ENCODE results near the gene CCL22. TPM values are rescaled to one million over a fixed set of nuclear protein-coding genes. Genes with fewer than 3 reads are reported as not detected.

The CCL22 gene, protein sequence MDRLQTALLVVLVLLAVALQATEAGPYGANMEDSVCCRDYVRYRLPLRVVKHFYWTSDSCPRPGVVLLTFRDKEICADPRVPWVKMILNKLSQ
- polyA plus RNA-seq, result not detected

- Mint-ChIP-seq H3K36me3 (no peaks in the 10 kb centered on the region), H3K4me3 (no peak within 1 kb of the TSS), H3K27me3 (ENCODE audit: low read depth in 3 of 3) (peaks cover 2 to 4% (median 3%) of the 10 kb centered on the region in 3 donors), H3K27ac (no peak within 1 kb of the TSS), H3K4me1 (no peaks in the 10 kb centered on the region), H3K9me3 (no peaks in the 10 kb centered on the region)
- no peak for DNase-seq
These were observed at the start of gene CCL22 for GRCh38 chr16:57358527-57359095. TSS of gene CCL22 (plus strand) at chr16:57358783. CDS start at chr16:57358817, 34 bp downstream.

DNA sequence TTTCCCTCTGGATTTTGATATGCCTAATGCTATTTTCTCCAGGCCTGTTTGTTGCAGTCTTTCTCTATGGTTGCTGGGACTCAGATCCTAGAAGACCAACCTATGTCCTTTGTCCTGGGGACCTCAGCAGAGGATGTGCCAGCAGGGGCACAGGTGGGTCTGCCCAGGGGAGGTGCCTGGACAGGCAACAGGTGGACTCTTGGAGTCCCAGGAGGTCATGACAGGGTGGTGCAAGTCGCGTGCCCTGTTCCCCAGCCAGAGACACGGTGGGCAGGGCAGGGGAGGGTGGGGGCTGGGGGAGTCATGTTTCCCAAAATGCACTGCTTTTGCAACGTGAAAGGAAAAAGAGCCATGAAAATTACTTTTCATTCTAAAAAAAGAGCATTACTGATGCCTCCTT lies 47.8 kb upstream of the CCL22 start:
- Mint-ChIP-seq H3K27ac (no peak overlapping the region), H3K4me1 (peaks cover 0 to 1% of the 10 kb centered on the region in 2 donors), H3K36me3 (no peaks in the 10 kb centered on the region), H3K27me3 (ENCODE audit: low read depth in 3 of 3) (peaks cover 0 to 9% (median 3%) of the 10 kb centered on the region in 3 donors), H3K9me3 (no peaks in the 10 kb centered on the region), H3K4me3 (no peak overlapping the region)
- no peak for DNase-seq

DNA sequence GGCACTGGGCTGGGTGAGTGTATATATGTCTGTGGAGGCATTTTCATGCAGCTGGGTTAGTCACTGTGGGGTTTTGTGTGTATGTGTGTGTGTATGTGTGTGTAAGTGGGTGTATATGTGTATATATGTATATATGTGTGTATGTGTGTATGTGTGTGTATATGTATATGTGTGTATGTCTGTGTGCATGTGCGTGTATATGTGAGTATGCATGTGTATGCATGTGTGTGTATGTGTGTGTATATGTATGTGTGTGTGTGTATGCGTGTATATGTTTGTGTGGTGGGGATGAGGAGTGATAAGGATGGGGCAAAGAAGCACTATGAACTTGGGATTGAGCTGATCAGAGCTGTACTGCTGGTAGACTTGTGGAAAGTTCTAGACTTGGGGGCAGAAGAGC lies 45.1 kb upstream of the CCL22 start:
- H3K27ac Mint-ChIP-seq, result no peak overlapping the region
- DNase-seq, result no peak
- no peaks in the 10 kb centered on the region for H3K36me3 Mint-ChIP-seq
- H3K4me1 Mint-ChIP-seq, result peaks cover 0 to 1% of the 10 kb centered on the region in 2 donors
- H3K9me3 Mint-ChIP-seq, result no peaks in the 10 kb centered on the region
- no peak overlapping the region for H3K4me3 Mint-ChIP-seq
- peaks cover 1 to 6% (median 2%) of the 10 kb centered on the region in 3 donors for H3K27me3 Mint-ChIP-seq (ENCODE audit: low read depth in 3 of 3)

GRCh38 chr16:57314161-57314785 lies 44.3 kb upstream of the CCL22 start:
- Mint-ChIP-seq H3K27me3 (ENCODE audit: low read depth in 3 of 3) (peaks cover 1 to 6% (median 2%) of the 10 kb centered on the region in 3 donors), H3K4me3 (no peak overlapping the region), H3K36me3 (no peaks in the 10 kb centered on the region), H3K4me1 (peaks cover 0 to 1% of the 10 kb centered on the region in 2 donors), H3K27ac (peak overlapping the region in 1 of 6 donors; percentile 40), H3K9me3 (no peaks in the 10 kb centered on the region)
- DNase-seq, result no peak

DNA sequence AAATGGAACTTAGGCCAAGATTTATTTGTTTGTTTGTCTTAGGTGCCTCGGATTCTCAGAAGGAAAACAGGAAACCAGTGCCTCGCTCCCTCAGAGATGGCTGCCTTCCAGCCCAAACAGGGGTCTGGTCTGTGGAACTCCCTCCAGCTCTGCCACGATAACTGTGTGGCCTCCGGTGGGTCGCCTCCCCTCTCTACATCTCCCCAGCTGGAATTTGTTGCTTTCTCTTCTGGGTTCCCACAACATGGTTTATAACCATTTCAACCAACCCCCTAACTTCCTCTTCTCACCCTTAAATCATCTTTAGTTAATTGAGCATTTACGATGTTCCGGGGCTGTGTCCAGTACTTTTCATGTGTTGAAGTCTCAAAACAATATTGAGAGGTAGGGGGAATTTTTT lies 43.2 kb upstream of the CCL22 start:
- DNase-seq, result no peak
- H3K27me3 Mint-ChIP-seq (ENCODE audit: low read depth in 3 of 3), result peaks cover 1 to 6% (median 2%) of the 10 kb centered on the region in 3 donors
- no peak overlapping the region for H3K27ac Mint-ChIP-seq
- H3K36me3 Mint-ChIP-seq, result no peaks in the 10 kb centered on the region
- H3K4me1 Mint-ChIP-seq, result peaks cover 0 to 1% of the 10 kb centered on the region in 2 donors
- H3K4me3 Mint-ChIP-seq, result no peak overlapping the region
- no peaks in the 10 kb centered on the region for H3K9me3 Mint-ChIP-seq

DNA sequence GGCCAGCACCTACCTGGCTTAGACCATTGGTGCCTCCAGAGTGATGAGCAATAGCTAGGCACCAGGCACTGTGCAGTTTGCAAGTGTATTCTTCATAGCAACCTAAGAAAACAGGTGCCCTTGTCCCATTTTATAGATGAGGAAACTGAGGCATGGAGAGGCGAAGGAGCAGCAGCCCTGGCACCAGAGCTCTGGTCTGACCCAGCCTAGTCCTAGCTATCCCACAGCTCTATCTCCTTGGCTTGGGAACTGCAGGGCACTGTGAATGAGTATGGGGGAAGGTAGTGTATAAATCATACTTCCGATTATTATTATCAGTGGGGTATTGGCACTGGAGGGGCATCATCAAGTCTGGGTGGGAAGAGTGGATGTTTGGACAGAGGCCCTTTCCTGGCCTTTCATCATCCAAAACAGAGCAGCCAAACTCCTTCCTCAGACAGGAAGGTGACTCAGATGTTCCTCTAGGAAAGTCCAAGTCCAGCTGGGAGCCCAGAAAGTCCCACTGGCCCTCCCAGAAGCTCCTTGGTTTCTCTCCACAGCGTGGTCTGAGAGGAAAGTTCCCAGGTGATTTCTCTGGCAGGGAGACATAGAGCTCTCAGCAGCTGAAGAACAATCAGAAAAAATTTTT lies 42.1 kb upstream of the CCL22 start:
- DNase-seq, result no peak
- Mint-ChIP-seq H3K36me3 (no peaks in the 10 kb centered on the region), H3K4me1 (peaks cover 0 to 1% of the 10 kb centered on the region in 2 donors), H3K9me3 (no peaks in the 10 kb centered on the region), H3K27me3 (ENCODE audit: low read depth in 3 of 3) (peaks cover under 1 to 6% (median 1%) of the 10 kb centered on the region in 3 donors), H3K27ac (no peak overlapping the region), H3K4me3 (no peak overlapping the region)

DNA sequence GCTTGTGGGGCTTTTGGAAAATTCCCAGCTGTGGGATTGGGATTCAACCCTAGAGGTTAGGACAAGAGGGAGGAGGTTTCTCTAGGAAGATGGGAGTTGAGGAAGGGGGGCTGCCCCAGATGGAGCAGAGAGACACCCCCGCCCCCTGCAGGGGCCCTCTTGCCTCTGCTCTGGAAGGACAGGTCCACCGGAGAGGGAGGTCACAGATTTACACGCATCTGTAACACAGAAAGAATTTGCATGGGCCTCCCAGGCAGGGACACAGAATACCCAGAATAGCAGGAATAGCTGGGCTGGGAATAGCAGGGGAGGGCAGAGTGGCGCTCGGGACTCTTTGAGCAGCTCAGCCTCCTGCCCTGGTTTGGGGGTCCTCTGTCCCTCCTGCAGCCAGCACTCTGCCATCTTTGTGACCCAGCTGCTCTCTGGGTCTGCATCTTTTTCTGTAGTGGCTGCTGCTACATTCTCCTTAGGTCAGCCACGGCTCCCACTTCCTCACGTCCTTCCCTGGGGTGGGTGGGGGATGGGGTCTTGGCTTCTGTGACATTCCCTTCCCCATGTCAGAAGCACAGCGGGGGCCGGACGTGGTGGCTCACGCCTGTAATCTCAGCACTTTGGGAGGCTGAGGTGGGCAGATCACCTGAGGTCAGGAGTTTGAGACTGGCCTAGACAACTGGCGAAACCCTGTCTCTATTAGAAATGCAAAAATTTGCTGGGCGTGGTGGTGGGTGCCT lies 40.2 kb upstream of the CCL22 start:
- Mint-ChIP-seq H3K27me3 (ENCODE audit: low read depth in 3 of 3) (peaks cover 0 to 6% (median 1%) of the 10 kb centered on the region in 3 donors), H3K27ac (no peak overlapping the region), H3K4me1 (peaks cover 0 to 1% of the 10 kb centered on the region in 2 donors), H3K36me3 (no peaks in the 10 kb centered on the region), H3K4me3 (no peak overlapping the region), H3K9me3 (no peaks in the 10 kb centered on the region)
- DNase-seq, result no peak

- Mint-ChIP-seq H3K27ac (no peak overlapping the region), H3K4me1 (no peaks in the 10 kb centered on the region), H3K36me3 (no peaks in the 10 kb centered on the region), H3K4me3 (no peak overlapping the region), H3K27me3 (ENCODE audit: low read depth in 3 of 3) (peaks cover 0 to 5% (median 1%) of the 10 kb centered on the region in 3 donors), H3K9me3 (no peaks in the 10 kb centered on the region)
- no peak for DNase-seq
These were observed 38.9 kb upstream of the CCL22 start for GRCh38 chr16:57319646-57320045.

GRCh38 chr16:57324749-57325148 lies 33.8 kb upstream of the CCL22 start:
- H3K27ac Mint-ChIP-seq, result no peak overlapping the region

GRCh38 chr16:57325458-57325857 lies 33.1 kb upstream of the CCL22 start:
- Mint-ChIP-seq H3K4me3 (no peak overlapping the region), H3K27ac (no peak overlapping the region)

More at GRCh38 chr16:57324749-57325148, 33.8 kb upstream of the CCL22 start:
- no peak for DNase-seq
- H3K9me3 Mint-ChIP-seq, result no peaks in the 10 kb centered on the region
- peaks cover 0 to under 1% (median 0%) of the 10 kb centered on the region in 3 donors for H3K27me3 Mint-ChIP-seq (ENCODE audit: low read depth in 3 of 3)
- H3K36me3 Mint-ChIP-seq, result no peaks in the 10 kb centered on the region
- H3K4me1 Mint-ChIP-seq, result no peaks in the 10 kb centered on the region
- no peak overlapping the region for H3K4me3 Mint-ChIP-seq

DNA sequence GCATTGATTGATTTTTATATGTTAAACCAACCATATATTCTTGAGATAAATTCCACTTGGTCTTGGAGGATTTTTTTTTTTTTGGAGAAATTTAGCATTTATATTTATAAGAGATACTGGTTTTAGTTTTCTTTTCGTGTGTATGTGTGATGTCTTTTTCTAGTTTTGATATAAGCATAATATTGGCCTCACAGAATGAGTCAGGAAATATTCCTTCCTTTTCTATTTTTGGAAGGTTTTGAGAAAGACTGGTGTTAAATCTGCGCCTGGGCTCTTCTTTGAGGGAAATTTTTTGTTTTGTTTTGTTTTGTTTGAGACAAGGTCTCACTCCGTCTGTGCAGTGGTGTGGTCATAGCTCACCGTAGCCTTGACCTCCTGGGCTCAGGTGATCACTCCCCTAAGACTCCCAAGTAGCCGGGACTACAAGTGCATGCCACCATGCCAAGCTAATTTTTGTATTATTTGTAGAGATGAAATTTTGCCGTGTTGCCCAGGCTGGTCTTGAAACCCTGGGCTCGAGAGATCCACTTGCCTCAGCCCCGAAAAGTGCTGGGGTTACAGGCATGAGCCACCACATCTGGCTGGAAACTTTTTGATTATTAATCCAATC lies 28.8 kb upstream of the CCL22 start:
- Mint-ChIP-seq H3K9me3 (peaks cover 0 to 2% (median 0%) of the 10 kb centered on the region in 6 donors), H3K4me1 (no peaks in the 10 kb centered on the region), H3K27me3 (ENCODE audit: low read depth in 3 of 3) (peaks cover 5 to 10% (median 7%) of the 10 kb centered on the region in 3 donors), H3K36me3 (no peaks in the 10 kb centered on the region), H3K27ac (no peak overlapping the region), H3K4me3 (no peak overlapping the region)
- no peak for DNase-seq

More at GRCh38 chr16:57325458-57325857, 33.1 kb upstream of the CCL22 start:
- H3K9me3 Mint-ChIP-seq, result no peaks in the 10 kb centered on the region
- H3K36me3 Mint-ChIP-seq, result no peaks in the 10 kb centered on the region
- no peak for DNase-seq
- no peaks in the 10 kb centered on the region for H3K4me1 Mint-ChIP-seq
- peaks cover 0 to 2% (median 0%) of the 10 kb centered on the region in 3 donors for H3K27me3 Mint-ChIP-seq (ENCODE audit: low read depth in 3 of 3)

DNA sequence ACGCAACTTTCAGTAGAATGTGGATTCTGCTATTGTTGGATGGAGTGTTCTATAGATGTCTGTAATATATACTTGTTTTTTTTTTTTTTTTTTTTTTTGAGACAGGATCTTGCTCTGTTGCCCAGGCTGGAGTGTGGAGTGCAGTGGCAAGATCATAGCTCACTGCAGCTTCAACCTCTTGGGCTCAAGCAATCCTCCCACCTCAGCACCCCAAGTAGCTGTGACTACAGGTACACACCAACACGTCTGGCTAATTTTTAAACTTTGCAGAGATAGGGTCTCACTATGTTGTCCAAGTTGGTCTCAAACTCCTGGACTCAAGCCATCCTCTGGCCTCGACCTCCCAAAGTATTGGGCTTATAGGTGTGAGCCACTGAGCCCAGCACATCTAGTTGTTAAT lies 27.2 kb upstream of the CCL22 start:
- Mint-ChIP-seq H3K4me1 (no peaks in the 10 kb centered on the region), H3K27ac (no peak overlapping the region), H3K27me3 (ENCODE audit: low read depth in 3 of 3) (peaks cover 5 to 16% (median 7%) of the 10 kb centered on the region in 3 donors), H3K36me3 (no peaks in the 10 kb centered on the region), H3K4me3 (no peak overlapping the region), H3K9me3 (peaks cover 0 to 2% (median 0%) of the 10 kb centered on the region in 6 donors)
- no peak for DNase-seq

GRCh38 chr16:57333402-57333801 lies 25.2 kb upstream of the CCL22 start:
- H3K4me3 Mint-ChIP-seq, result no peak overlapping the region
- no peaks in the 10 kb centered on the region for H3K4me1 Mint-ChIP-seq
- H3K9me3 Mint-ChIP-seq, result peaks cover 0 to 2% (median 0%) of the 10 kb centered on the region in 6 donors
- H3K27me3 Mint-ChIP-seq (ENCODE audit: low read depth in 3 of 3), result peaks cover 5 to 19% (median 7%) of the 10 kb centered on the region in 3 donors
- no peak for DNase-seq
- no peak overlapping the region for H3K27ac Mint-ChIP-seq
- H3K36me3 Mint-ChIP-seq, result no peaks in the 10 kb centered on the region
